ENCODE results near the gene UTRN. TPM values are rescaled to one million over a fixed set of nuclear protein-coding genes. Genes with fewer than 3 reads are reported as not detected.

The UTRN gene
- total and polyA plus RNA-seq, 3 donors from 2014 or later: 109 to 127 (median 118) TPM

- intact Hi-C loops (cut with DNase I; ENCODE audit: low total_unique reads): no loop called here
- Histone ChIP-seq H3K4me3 (no peak overlapping the region), H3K9me3 (no peaks in the 10 kb centered on the region), H3K27me3 (no peaks in the 10 kb centered on the region), H3K27ac (no peak overlapping the region), H3K4me1 (no peaks in the 10 kb centered on the region), H3K36me3 (ENCODE audit: low read depth, missing control alignments) (no peaks in the 10 kb centered on the region)
- 88 to 89% methylated on average over 3 of the region's 3 CpGs for WGBS, 2 donors
- TF ChIP-seq, protein P1, sequence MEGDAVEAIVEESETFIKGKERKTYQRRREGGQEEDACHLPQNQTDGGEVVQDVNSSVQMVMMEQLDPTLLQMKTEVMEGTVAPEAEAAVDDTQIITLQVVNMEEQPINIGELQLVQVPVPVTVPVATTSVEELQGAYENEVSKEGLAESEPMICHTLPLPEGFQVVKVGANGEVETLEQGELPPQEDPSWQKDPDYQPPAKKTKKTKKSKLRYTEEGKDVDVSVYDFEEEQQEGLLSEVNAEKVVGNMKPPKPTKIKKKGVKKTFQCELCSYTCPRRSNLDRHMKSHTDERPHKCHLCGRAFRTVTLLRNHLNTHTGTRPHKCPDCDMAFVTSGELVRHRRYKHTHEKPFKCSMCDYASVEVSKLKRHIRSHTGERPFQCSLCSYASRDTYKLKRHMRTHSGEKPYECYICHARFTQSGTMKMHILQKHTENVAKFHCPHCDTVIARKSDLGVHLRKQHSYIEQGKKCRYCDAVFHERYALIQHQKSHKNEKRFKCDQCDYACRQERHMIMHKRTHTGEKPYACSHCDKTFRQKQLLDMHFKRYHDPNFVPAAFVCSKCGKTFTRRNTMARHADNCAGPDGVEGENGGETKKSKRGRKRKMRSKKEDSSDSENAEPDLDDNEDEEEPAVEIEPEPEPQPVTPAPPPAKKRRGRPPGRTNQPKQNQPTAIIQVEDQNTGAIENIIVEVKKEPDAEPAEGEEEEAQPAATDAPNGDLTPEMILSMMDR (IDR thresholded peaks at IDR 0.05): no peak
- no peak for DNase-seq
Measured at GRCh38 chr6:144248476-144249301, 36.4 kb upstream of the UTRN start.

- Histone ChIP-seq H3K9me3 (no peaks in the 10 kb centered on the region), H3K36me3 (ENCODE audit: low read depth, missing control alignments) (no peaks in the 10 kb centered on the region), H3K27ac (no peak overlapping the region), H3K4me3 (no peak overlapping the region), H3K27me3 (no peaks in the 10 kb centered on the region), H3K4me1 (no peaks in the 10 kb centered on the region)
- no peak for DNase-seq
- intact Hi-C loops (cut with DNase I; ENCODE audit: low total_unique reads): no loop called here
- TF ChIP-seq, protein P1 (IDR thresholded peaks at IDR 0.05): no peak
- no peak for TF ChIP-seq POLR2A (IDR thresholded peaks at IDR 0.05)
- 50 to 62% methylated on average over 3 of the region's 3 CpGs for WGBS, 2 donors
Measured at GRCh38 chr6:144250276-144250675, 34.9 kb upstream of the UTRN start.

GRCh38 chr6:144252259-144252658 is 32.9 kb upstream of the UTRN start:
- intact Hi-C loops (cut with DNase I; ENCODE audit: low total_unique reads): no loop called here
- Histone ChIP-seq H3K4me3 (no peak overlapping the region), H3K9me3 (no peaks in the 10 kb centered on the region), H3K36me3 (ENCODE audit: low read depth, missing control alignments) (no peaks in the 10 kb centered on the region), H3K4me1 (no peaks in the 10 kb centered on the region), H3K27ac (no peak overlapping the region), H3K27me3 (no peaks in the 10 kb centered on the region)
- DNase-seq: no peak
- TF ChIP-seq, protein P1 (IDR thresholded peaks at IDR 0.05): no peak
- no peak for TF ChIP-seq POLR2A (IDR thresholded peaks at IDR 0.05)

GRCh38 chr6:144259986-144260385 is 25.1 kb upstream of the UTRN start:
- no peak for DNase-seq
- Histone ChIP-seq H3K27ac (no peak overlapping the region), H3K9me3 (no peaks in the 10 kb centered on the region), H3K4me3 (no peak overlapping the region), H3K4me1 (no peaks in the 10 kb centered on the region), H3K27me3 (no peaks in the 10 kb centered on the region), H3K36me3 (ENCODE audit: low read depth, missing control alignments) (no peaks in the 10 kb centered on the region)
- 68% methylated on average over 2 of the region's 2 CpGs for WGBS, 2 donors
- TF ChIP-seq, protein P1 (IDR thresholded peaks at IDR 0.05): no peak
- TF ChIP-seq POLR2A (IDR thresholded peaks at IDR 0.05): no peak
- intact Hi-C loops (cut with DNase I; ENCODE audit: low total_unique reads): no loop called here
